Measurements from ENCODE around the gene TRIM52.

- TF ChIP-seq CTCF (IDR thresholded peaks at IDR 0.05; ENCODE audit: insufficient read depth, low read length): no peak
- no peak for TF ChIP-seq POLR2AphosphoS5 (IDR thresholded peaks at IDR 0.05; ENCODE audit: low read depth)
- no peak for TF ChIP-seq REST (IDR thresholded peaks at IDR 0.05; ENCODE audit: insufficient replicate concordance, low read depth)
- TF ChIP-seq GABPA (IDR thresholded peaks at IDR 0.05; ENCODE audit: low read depth): no peak
- TF ChIP-seq SPI1 (IDR thresholded peaks at IDR 0.05; ENCODE audit: borderline replicate concordance, low read depth): no peak
Observed at GRCh38 chr5:181232593-181232992, 28.4 kb downstream of the TRIM52 start.

Data from HL-60 (cell line).